ENCODE results near the gene GATM. TPM values are rescaled to one million over a fixed set of nuclear protein-coding genes. Genes with fewer than 3 reads are reported as not detected.

GATM gene
- total and polyA plus RNA-seq, 3 donors from 2014 or later: 147 to 446 (median 386) TPM

- no peak for DNase-seq
- H3K27me3 ChIP-seq: no peaks in the 10 kb centered on the region
- H3K4me1 ChIP-seq: no peaks in the 10 kb centered on the region
- no peak overlapping the region for H3K4me3 ChIP-seq
- intact Hi-C loops (cut with DNase I; ENCODE audit: low total_unique reads): no loop called here
- H3K36me3 ChIP-seq (ENCODE audit: low read depth, missing control alignments): no peaks in the 10 kb centered on the region
- H3K9me3 ChIP-seq: no peaks in the 10 kb centered on the region
- TF ChIP-seq CTCF (IDR thresholded peaks at IDR 0.05): no peak
- TF ChIP-seq POLR2A (IDR thresholded peaks at IDR 0.05): no peak
- 46 to 61% methylated on average over 3 of the region's 3 CpGs for WGBS, 2 donors
- H3K27ac ChIP-seq: no peak overlapping the region
Measured at GRCh38 chr15:45333550-45333949, 44.8 kb downstream of the GATM start.

GRCh38 chr15:45332694-45333093, 45.6 kb downstream of the GATM start:
- TF ChIP-seq POLR2A (IDR thresholded peaks at IDR 0.05) (no peak), CTCF (IDR thresholded peaks at IDR 0.05) (no peak)
- Histone ChIP-seq H3K9me3 (no peaks in the 10 kb centered on the region), H3K4me1 (no peaks in the 10 kb centered on the region), H3K27ac (no peak overlapping the region), H3K27me3 (no peaks in the 10 kb centered on the region), H3K36me3 (ENCODE audit: low read depth, missing control alignments) (no peaks in the 10 kb centered on the region), H3K4me3 (no peak overlapping the region)
- DNase-seq: no peak
- intact Hi-C loops (cut with DNase I; ENCODE audit: low total_unique reads): no loop called here
- WGBS, 2 donors: 91 to 95% methylated on average over 12 of the region's 12 CpGs

- intact Hi-C loops (cut with DNase I; ENCODE audit: low total_unique reads): no loop called here
- Histone ChIP-seq H3K4me3 (no peak overlapping the region), H3K27ac (no peak overlapping the region), H3K4me1 (no peaks in the 10 kb centered on the region), H3K36me3 (ENCODE audit: low read depth, missing control alignments) (no peaks in the 10 kb centered on the region), H3K9me3 (no peaks in the 10 kb centered on the region), H3K27me3 (no peaks in the 10 kb centered on the region)
- TF ChIP-seq CTCF (IDR thresholded peaks at IDR 0.05): no peak
- TF ChIP-seq POLR2A (IDR thresholded peaks at IDR 0.05): no peak
- DNase-seq: no peak
- 48 to 57% methylated on average over 4 of the region's 4 CpGs for WGBS, 2 donors
Measured at GRCh38 chr15:45331972-45332371, 46.4 kb downstream of the GATM start.

- H3K27ac ChIP-seq: no peak overlapping the region
- no peaks in the 10 kb centered on the region for H3K9me3 ChIP-seq
- no peaks in the 10 kb centered on the region for H3K27me3 ChIP-seq
- intact Hi-C loops (cut with DNase I; ENCODE audit: low total_unique reads): no loop called here
- 46 to 94% methylated on average over 2 of the region's 2 CpGs for WGBS, 2 donors
- H3K4me3 ChIP-seq: no peak overlapping the region
- DNase-seq: no peak
- no peak for TF ChIP-seq CTCF (IDR thresholded peaks at IDR 0.05)
- TF ChIP-seq POLR2A (IDR thresholded peaks at IDR 0.05): no peak
- H3K36me3 ChIP-seq (ENCODE audit: low read depth, missing control alignments): no peaks in the 10 kb centered on the region
- H3K4me1 ChIP-seq: no peaks in the 10 kb centered on the region
Measured at GRCh38 chr15:45328663-45329062, 49.7 kb downstream of the GATM start.

GRCh38 chr15:45326741-45327140, 51.6 kb downstream of the GATM start:
- no peak overlapping the region for H3K27ac ChIP-seq
- H3K27me3 ChIP-seq: no peaks in the 10 kb centered on the region
- no peak for DNase-seq
- intact Hi-C loops (cut with DNase I; ENCODE audit: low total_unique reads): no loop called here
- TF ChIP-seq POLR2A (IDR thresholded peaks at IDR 0.05): no peak
- TF ChIP-seq CTCF (IDR thresholded peaks at IDR 0.05): no peak
- H3K9me3 ChIP-seq: no peaks in the 10 kb centered on the region
- H3K4me1 ChIP-seq: no peaks in the 10 kb centered on the region
- 79 to 80% methylated on average over 7 of the region's 7 CpGs for WGBS, 2 donors
- H3K36me3 ChIP-seq (ENCODE audit: low read depth, missing control alignments): no peaks in the 10 kb centered on the region
- H3K4me3 ChIP-seq: no peak overlapping the region

Measured in testis (tissue), 3 donors.